HG03175 (cell line): ENCODE data around the gene FAM83D.
A peak's percentile ranks its signal among the peaks of the same experiment; 100 is the strongest.

Source experiments
- ATAC-seq: cut with Tn5 transposase; IDR thresholded peaks from one replicate; pipeline ENCODE4 v1.9.1; 2021; ENCODE audit warnings: mild to moderate bottlenecking, moderate library complexity; ENCODE audit not compliant: unreplicated experiment

FAM83D gene, protein sequence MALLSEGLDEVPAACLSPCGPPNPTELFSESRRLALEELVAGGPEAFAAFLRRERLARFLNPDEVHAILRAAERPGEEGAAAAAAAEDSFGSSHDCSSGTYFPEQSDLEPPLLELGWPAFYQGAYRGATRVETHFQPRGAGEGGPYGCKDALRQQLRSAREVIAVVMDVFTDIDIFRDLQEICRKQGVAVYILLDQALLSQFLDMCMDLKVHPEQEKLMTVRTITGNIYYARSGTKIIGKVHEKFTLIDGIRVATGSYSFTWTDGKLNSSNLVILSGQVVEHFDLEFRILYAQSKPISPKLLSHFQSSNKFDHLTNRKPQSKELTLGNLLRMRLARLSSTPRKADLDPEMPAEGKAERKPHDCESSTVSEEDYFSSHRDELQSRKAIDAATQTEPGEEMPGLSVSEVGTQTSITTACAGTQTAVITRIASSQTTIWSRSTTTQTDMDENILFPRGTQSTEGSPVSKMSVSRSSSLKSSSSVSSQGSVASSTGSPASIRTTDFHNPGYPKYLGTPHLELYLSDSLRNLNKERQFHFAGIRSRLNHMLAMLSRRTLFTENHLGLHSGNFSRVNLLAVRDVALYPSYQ

DNA sequence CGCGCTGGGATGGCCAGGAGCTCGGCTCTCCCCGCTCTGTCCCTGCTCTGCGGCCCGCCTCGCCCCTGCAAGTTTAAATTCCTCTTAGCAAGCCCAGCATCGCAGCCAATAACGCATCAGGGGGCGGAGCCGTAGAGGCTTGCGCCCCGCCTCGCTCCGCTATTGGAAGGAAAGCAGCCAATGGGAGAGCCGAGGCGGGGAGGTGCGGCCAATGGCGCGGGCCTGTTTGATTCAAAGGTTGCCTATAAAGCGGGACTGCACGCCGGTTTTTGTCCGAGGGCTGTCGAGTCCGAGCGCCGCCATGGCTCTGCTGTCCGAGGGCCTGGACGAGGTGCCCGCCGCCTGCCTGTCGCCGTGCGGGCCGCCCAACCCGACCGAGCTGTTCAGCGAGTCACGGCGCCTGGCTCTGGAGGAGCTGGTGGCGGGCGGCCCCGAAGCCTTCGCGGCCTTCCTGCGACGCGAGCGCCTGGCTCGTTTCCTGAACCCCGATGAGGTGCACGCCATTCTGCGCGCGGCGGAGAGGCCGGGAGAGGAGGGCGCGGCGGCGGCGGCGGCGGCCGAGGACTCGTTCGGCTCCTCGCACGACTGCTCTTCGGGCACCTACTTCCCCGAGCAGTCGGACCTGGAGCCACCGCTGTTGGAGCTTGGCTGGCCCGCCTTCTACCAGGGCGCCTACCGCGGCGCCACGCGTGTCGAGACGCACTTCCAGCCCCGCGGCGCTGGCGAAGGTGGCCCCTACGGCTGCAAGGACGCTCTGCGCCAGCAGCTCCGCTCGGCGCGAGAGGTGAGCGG is at the start of gene FAM83D:
Gene FAM83D, plus strand, starts transcription at position 276 of the 792 bp plus-strand sequence. Its CDS starts 26 bp downstream, at position 302.
- peak; percentile 93 for ATAC-seq

DNA sequence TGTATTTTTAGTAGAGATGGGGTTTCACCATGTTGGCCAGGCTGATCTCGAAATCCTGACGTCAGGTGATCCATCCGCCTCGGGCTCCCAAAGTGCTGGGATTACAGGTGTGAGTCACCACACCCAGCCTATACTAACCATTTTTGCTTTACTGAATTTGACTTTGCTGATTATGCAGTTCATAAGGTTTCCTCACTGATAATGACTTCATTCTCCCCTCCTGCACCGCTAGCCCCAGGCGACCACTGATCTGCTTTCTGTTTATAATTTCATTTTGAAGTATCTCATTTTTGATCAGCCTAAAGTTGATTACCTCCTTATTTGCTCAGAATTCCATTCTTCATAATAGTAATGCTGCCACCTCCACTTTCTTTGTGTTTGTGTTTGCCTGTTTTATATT is 48.7 kb upstream of the FAM83D start:
- ATAC-seq: no peak

DNA sequence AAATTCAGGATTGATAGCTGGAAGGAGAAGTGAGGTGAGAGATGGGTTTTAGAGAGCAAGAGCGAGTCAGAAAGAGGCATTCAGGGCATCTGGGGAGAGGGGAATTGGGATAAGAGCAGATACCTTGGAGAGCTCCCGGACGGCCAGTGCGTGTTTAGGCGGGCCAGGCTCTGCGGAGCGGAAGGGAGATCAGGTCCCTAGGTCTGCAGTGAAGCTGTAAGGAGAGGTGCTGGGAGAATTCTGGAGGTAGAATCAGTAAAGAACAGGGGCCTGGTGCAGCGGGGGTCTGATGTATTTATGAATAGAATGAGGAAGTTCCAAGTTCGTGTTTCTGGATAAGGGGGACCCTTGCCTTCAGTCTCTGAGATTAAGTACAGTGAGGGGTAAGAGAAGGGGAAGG is 47.4 kb upstream of the FAM83D start:
- ATAC-seq: no peak

DNA sequence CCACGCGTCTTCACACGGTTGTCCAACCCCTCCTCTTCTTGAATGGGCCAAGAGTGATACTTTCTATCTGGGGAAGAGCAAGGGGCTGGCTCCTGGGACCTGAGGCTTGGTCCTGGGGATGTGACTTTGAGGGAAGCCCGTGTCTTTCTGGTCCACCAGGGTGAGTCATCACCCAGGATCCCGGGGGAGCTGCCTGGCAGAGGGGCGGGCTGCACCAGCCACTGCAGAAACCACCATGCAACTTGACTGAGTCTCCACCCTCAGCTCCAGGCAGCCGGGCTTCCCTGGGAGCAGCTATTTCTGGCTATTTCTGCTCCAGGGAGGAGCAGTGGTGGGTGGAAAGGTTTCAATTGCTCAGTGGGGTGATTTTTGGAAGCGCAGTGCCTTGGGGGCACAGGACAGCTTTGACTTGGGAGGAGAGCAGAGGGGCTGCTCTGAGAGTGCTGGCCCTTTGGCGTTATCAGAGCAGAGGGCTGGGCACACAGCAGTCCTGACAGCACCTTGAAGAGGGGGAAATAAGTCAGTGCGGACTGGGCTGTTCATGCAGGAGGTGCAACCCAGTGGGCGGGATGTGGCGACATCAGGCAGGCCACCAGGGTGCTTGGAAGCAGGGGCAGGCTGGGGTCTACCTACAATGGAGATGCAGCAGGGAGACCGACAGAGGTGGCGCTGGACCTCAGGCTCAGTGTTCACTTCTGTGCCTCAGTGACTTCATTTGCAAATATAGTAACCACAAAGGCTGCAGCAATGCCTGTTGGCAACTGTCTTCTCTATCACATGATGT is 45.1 kb upstream of the FAM83D start:
- ATAC-seq: no peak

DNA sequence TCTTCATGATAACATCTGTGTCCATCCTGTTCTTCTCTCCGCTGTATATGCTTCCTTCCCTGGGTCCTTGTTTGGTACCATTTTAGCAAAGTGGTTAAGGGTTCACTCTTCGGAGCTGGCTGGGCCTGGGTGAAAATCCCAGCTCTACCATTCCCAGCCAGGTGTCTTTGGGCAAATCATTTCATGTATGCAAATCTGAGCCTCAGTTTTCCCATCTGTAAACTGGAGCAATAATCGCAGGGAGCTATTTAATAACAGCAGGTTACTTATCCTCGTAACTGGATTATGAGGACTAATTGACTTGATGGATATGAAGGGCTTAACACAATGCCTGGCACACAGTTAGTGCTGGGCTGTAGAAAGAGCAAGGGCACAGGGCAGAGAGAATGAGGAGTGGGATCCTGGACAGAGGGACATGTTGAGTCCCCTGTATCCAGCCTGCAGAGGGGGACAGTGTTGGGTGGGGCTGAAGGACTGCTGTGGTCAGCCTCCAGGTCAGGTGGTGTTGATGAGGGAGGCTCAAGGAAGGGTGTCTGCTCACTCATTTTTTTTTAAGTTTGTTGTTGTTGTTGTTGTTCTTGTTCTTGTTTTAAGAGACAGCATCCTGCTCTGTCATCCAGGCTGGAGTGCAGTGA is 44.3 kb upstream of the FAM83D start:
- ATAC-seq: no peak

DNA sequence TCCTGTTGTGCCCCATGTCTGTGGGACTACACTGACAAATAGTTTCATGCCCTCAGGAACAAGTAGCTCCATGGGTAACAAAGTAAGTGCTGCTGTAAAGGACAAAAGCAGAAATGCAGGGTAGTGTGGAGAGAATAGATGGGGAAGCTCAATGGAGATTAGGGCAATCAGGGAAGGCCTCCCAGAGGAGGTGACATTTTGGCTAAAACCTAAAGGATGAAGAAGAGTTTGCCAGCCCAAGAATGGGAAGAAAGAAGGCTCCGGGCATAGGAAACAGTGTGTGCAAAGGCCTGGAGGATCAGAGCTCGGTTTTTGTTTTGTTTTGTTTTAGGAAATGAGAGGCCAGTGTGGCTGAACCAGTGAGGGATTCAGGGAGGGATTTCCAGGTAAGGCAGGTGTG is 43.6 kb upstream of the FAM83D start:
- ATAC-seq: no peak

DNA sequence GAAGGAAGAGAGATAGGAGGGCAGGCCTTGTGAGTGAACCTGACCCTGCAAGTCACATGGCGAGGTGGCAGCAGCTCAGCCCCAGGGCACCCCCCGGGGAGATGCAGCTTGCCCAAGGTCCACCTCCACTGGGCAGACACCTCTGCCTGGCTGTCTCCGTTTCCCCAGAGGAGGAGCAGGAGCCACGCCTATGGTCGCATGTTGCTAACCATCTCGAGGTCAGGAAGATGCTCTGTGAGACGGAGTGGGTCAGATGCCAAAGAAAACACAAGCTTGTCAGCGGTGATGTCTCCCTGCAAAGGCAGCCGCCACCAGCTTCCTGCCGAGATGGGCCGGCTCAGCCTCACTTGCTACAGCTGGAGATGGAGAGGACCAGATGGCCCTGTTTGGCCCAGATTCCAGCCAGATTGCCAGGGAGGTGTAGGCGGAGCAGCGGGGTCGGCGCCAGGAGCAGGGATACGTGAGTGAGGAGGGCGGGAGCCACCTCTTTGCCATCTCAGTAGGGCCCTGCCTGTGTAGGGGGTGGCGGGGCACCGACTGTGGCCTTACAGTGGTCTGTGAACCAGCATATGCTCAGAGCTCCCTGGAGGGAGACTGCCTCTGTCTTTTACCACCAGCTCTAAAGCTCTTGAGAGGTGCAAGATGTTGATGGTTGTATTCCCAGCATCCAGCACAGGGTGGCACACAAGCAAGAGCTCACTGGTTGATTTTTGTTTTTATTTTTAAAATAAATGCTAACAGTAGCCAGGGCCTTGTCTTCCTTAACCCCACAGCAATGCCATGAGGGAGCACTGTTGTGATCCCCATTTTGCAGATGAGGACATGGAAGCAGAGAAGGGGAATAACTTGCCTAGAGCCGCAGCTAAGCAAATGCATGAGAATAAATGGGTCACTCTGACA is 42.9 kb upstream of the FAM83D start:
- ATAC-seq: no peak

DNA sequence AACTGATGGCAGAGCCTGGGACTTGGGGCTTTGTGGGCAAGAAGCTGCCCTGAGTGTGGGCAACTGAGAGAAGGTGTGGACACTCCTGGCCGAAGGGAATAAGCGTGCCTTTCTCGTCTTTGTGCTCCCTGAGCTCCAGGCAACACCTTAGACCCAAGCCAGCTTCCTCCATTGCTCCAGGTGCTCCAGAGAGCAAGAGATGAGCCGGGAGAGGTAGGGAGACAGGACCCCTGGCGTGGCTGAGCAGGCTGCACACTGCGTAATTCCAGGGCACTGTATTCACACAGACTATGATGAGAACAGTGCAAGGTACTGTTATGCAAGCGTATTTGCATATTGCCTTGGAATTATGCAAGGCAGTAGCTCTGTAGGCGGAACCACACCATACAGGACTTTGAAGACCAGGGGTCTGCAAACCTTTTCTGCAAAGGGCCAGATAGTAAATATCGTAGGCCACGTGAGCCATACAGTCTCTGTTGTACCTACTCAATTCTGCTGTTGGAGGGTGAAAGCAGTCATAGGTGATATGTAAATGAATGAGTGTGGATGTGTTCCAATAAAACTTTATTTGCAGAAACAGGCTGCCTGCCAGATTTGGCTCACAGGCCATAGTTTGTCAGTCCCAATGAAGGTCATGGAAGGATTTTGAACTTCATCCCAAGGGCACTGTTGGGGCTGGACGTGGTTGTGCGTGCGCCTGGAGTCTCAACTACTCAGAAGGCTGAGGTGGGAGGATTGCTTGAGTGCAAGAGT is 42.1 kb upstream of the FAM83D start:
- ATAC-seq: no peak

DNA sequence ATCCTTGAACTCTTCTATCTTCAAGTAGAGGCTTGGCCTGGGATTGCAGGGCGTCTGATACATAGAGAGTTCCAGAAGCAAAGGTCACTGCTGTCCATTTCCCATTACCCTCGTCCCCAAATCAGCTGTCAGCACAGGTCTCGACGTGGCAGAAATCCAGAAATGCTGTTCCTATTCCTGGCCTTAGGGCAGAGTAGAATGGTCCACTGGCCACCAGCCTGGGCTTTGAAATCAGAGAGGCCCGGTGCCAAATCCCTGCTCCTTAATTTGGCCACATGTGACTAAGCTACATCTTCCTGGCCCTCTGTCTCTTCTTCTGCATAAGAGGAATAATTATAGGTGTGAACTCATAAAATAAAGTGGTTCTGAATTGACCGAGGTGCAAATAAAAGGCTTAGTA is 40.9 kb upstream of the FAM83D start:
- ATAC-seq: no peak

DNA sequence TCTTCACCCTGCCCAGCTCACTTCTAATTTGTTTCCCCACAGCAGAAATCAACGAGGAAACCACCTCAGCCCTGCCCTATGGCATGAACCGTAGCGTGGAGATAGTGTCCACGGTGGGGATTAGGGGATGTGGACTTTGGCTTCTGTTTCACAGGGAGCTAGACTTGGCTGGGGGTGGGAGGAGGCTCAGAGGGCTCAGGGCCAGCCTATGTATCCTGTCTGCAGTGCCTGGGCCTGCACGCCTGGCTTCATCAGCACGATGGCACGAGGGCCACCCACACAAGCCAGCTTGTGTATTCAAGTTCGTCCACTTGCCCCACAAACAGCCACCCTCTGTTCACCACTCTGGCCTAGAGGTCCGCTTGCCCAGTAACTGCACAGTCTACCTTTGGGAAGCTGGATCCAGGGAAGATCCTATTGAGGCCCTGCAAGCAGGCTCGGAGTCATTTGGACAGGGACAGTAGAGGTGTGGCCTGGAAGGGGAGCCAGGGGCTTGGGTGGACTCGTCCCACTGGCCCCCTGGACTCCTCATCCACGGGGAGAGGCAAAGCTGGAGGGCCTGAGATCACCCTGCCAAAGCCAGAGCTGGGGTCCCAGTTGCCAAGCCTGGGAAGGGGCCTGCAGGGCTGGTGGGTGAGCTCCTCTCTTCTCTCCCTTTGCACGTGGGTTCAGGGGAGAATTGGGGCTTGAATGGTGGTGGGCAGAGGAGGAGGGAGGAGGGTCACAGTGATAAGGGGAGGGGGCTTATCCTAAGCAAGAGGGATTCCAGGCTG is 38.0 kb upstream of the FAM83D start:
- no peak for ATAC-seq

DNA sequence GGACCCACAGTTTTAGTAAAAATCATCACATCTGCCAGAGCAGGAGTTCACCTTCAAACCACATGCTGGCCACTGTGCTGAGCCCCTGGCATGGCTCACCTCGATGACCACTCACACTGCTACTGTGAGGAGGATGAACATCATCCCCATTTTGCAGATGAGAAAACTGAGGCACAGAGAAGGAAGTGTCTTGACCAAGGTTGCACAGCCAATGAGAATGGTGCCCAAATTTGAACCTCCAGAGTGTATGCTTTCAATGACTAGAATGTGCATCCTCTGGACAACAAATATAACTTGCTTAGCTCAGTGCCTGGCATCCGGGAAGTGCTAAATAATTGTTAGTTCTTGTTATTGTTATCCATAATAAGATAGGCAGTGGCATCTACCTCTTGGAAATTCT is 37.2 kb upstream of the FAM83D start:
- no peak for ATAC-seq

DNA sequence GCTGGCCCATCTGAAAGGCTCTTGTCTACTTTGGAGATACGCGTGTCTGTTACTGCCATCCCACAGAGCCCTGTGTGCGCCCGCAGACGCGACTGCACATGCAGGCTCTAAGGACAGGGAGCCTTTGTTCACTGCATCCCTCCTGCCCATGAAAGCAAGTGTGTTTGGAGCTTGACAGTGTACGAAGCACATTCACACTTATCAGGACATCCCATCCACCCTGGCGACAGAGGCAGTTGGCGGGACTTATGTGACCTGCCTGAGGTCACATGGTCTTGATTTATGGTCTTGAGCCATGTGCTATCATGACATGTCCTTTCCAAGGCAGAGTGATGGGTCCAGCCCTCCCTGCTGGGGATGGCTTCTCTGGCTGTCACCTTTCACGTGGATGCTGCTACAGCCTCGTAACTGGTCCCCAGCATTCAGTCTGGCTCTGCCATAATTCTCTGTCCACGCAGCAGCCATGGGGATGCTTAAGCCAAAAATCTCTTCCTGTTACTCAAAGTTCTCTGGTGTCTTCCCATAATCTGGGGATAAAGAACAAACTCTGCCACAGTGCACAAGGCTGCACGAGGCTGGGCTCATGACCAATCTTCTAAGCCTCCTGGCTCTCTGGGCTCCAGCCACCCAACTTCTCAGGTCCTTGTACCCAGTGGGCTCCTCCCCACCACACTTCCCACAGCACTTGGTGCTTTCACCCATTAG is 36.3 kb upstream of the FAM83D start:
- no peak for ATAC-seq

DNA sequence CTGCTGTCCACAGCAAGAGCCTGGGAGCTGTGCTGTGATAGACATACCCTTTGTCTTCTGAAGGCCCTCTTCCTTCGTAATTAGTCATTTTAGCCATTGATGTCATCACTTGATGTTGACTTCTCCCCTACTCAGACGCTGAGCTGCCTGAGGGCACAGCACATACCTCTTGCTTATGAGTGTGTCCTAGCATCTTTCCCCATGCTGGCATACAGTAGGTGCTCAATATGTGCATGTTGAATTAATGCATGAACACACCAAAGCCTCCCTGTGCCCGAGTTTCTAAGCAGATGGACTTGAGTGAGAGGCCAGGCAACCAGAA is 35.8 kb upstream of the FAM83D start:
- ATAC-seq: no peak

DNA sequence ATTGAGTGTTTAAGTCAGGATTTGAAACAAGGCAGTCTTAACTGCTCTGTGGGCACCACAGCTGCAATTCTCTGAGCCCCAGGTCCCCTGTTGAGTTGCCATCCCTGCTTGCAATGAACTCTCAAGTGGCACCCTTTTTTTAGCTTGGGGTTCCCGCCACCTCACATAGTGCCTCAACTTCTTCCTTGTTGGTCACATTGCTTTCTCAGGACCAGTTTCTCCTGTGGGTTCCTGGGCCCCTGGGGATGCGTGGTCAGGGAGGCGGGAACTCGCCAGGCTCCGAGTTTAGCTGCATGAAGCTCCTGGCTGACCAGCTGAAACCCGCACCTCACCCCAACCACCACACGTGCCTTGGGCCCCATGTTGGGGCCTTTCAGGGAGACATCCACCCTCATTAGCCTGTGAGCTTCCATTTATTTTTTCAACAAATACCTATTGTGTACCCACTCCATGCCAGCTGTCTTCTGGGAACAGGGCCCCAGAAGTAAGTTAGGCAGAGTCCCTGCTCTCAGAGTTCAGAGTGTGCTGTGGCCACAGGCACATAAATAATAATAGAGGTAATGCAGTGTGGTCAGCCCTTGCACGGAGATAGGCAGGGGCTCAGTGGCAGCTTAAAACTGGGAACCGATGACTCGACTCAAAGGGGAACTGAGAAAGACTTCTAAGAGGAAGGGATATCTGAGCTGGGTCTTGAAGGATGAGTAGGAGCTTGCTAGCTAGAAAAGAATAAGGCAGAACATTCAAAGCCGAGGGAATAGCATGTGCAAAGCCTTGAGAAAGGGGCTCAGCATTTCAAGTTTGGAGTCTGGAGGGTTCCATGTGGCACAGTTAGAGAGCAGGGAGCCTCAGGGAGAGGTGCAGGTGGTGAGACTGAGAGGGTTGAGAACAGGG is 33.9 kb upstream of the FAM83D start:
- ATAC-seq: peak; percentile 47

DNA sequence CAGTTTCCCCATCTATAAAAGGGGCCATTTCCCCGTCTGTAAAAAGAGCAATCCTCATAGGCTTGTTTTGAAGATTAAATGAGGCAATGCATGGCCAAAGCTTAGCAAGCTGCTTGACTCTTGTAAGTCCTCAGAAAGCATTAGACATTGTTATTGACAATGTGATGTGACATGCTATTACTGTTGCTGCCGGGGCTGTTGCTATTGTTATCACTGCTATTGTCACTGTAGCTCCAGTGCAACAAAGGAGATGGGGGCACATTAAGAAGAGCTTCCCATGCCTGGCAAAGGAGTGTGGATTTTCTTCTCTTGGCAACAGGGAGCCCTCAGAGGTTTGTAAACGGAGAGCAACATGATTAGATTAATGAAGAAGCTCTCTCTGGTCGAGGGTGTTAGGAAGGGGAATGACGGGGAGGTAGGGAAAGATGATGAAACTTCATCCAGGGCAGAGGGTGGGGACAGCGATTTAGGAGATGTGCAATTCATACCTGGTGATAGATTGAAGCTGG is 33.1 kb upstream of the FAM83D start:
- no peak for ATAC-seq

DNA sequence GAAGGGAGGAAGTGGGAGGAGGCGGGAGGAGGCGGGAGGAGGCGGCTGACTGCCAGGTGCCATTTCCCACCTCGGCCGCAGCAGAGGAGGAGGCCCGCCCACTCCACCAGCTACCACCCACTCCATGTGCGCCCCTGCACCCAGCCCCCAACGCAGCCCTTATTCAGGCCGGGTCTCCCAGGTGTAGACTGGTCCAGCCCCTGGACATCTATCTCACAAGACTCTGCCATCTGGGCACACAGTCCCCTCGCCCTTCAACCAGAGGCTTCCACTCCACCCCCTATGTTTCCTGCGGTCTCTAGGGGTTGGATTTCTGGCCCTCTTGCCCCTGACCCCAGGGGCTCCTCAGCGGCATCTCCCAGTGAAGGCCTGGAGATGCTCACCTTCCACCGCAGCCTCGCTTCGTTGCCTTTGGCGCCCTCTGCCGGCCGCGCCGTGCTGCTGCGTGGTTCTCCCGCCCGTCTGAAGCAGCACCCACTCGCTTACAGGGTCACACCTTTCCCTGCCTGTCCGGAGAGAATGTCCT is 32.6 kb upstream of the FAM83D start:
- peak; percentile 57 for ATAC-seq
